ENCODE data around the gene SRRM3. TPM values are rescaled to one million over a fixed set of nuclear protein-coding genes. Genes with fewer than 3 reads are reported as not detected.

The SRRM3 gene
- total RNA-seq, 1 donor = 0.36 TPM

GRCh38 chr7:76257973-76258372, 56.3 kb downstream of the SRRM3 start:
- peak; percentile 44 for DNase-seq (ENCODE audit: insufficient read length, low spot score, missing footprints)
- no peak overlapping the region for H2AFZ ChIP-seq (ENCODE audit: low read length)
- peaks cover 14% of the 10 kb centered on the region for H3K27me3 ChIP-seq (ENCODE audit: insufficient read depth, low read length)
- H4K20me1 ChIP-seq (ENCODE audit: insufficient read depth, low read length) = no peaks in the 10 kb centered on the region
- H3K9me3 ChIP-seq (ENCODE audit: low read depth, low read length) = no peaks in the 10 kb centered on the region
- no peak overlapping the region for H3K4me2 ChIP-seq (ENCODE audit: insufficient read depth, low read length)
- H3K79me2 ChIP-seq (ENCODE audit: insufficient read depth, low read length) = no peaks in the 10 kb centered on the region
- TF ChIP-seq CTCF (IDR thresholded peaks at IDR 0.05; ENCODE audit: extremely low read depth, low read depth, low read length) = no peak
- H3K36me3 ChIP-seq (ENCODE audit: insufficient read depth, low read length) = no peaks in the 10 kb centered on the region
- no peak overlapping the region for H3K4me3 ChIP-seq (ENCODE audit: insufficient read depth, low read length)
- H3K27ac ChIP-seq (ENCODE audit: low read depth, low read length) = no peak overlapping the region
- H3K4me1 ChIP-seq (ENCODE audit: insufficient read depth, low read length) = no peaks in the 10 kb centered on the region

GRCh38 chr7:76259124-76260093, 57.7 kb downstream of the SRRM3 start:
- H3K27ac ChIP-seq (ENCODE audit: low read depth, low read length) = no peak overlapping the region
- no peaks in the 10 kb centered on the region for H3K9me3 ChIP-seq (ENCODE audit: low read depth, low read length)
- peak; percentile 42 for DNase-seq (ENCODE audit: insufficient read length, low spot score, missing footprints)
- H3K36me3 ChIP-seq (ENCODE audit: insufficient read depth, low read length) = no peaks in the 10 kb centered on the region
- H3K4me1 ChIP-seq (ENCODE audit: insufficient read depth, low read length) = no peaks in the 10 kb centered on the region
- no peaks in the 10 kb centered on the region for H4K20me1 ChIP-seq (ENCODE audit: insufficient read depth, low read length)
- no peaks in the 10 kb centered on the region for H3K79me2 ChIP-seq (ENCODE audit: insufficient read depth, low read length)
- no peak overlapping the region for H3K4me3 ChIP-seq (ENCODE audit: insufficient read depth, low read length)
- no peak overlapping the region for H3K4me2 ChIP-seq (ENCODE audit: insufficient read depth, low read length)
- no peak overlapping the region for H2AFZ ChIP-seq (ENCODE audit: low read length)
- H3K27me3 ChIP-seq (ENCODE audit: insufficient read depth, low read length) = peaks cover 13% of the 10 kb centered on the region
- TF ChIP-seq CTCF (IDR thresholded peaks at IDR 0.05; ENCODE audit: extremely low read depth, low read depth, low read length) = no peak

- no peaks in the 10 kb centered on the region for H3K9me3 ChIP-seq (ENCODE audit: low read depth, low read length)
- peak; percentile 91 for DNase-seq (ENCODE audit: insufficient read length, low spot score, missing footprints)
- H3K27me3 ChIP-seq (ENCODE audit: insufficient read depth, low read length) = peaks cover 8% of the 10 kb centered on the region
- no peaks in the 10 kb centered on the region for H4K20me1 ChIP-seq (ENCODE audit: insufficient read depth, low read length)
- TF ChIP-seq CTCF (IDR thresholded peaks at IDR 0.05; ENCODE audit: extremely low read depth, low read depth, low read length) = no peak
- H3K4me3 ChIP-seq (ENCODE audit: insufficient read depth, low read length) = no peak overlapping the region
- no peaks in the 10 kb centered on the region for H3K4me1 ChIP-seq (ENCODE audit: insufficient read depth, low read length)
- H3K4me2 ChIP-seq (ENCODE audit: insufficient read depth, low read length) = no peak overlapping the region
- H3K27ac ChIP-seq (ENCODE audit: low read depth, low read length) = no peak overlapping the region
- no peak overlapping the region for H2AFZ ChIP-seq (ENCODE audit: low read length)
- no peaks in the 10 kb centered on the region for H3K36me3 ChIP-seq (ENCODE audit: insufficient read depth, low read length)
- no peaks in the 10 kb centered on the region for H3K79me2 ChIP-seq (ENCODE audit: insufficient read depth, low read length)
Measured at GRCh38 chr7:76260171-76260703, 58.5 kb downstream of the SRRM3 start.

GRCh38 chr7:76261329-76261728, 59.6 kb downstream of the SRRM3 start:
- no peak for TF ChIP-seq CTCF (IDR thresholded peaks at IDR 0.05; ENCODE audit: extremely low read depth, low read depth, low read length)
- Histone ChIP-seq H3K4me2 (ENCODE audit: insufficient read depth, low read length) (no peak overlapping the region), H3K4me3 (ENCODE audit: insufficient read depth, low read length) (no peak overlapping the region), H3K36me3 (ENCODE audit: insufficient read depth, low read length) (no peaks in the 10 kb centered on the region), H3K27me3 (ENCODE audit: insufficient read depth, low read length) (peaks cover 8% of the 10 kb centered on the region), H3K27ac (ENCODE audit: low read depth, low read length) (no peak overlapping the region), H2AFZ (ENCODE audit: low read length) (no peak overlapping the region), H3K4me1 (ENCODE audit: insufficient read depth, low read length) (no peaks in the 10 kb centered on the region), H3K9me3 (ENCODE audit: low read depth, low read length) (no peaks in the 10 kb centered on the region), H3K79me2 (ENCODE audit: insufficient read depth, low read length) (no peaks in the 10 kb centered on the region), H4K20me1 (ENCODE audit: insufficient read depth, low read length) (no peaks in the 10 kb centered on the region)
- DNase-seq (ENCODE audit: insufficient read length, low spot score, missing footprints) = peak; percentile 19

Measured in osteoblast (primary cell).